RPMI8226 (cell line): ENCODE data around the gene DSTN.

ENCODE experiments used
- DNase-seq: peaks from one replicate; pipeline ENCODE4 v3.0.0-alpha.2; 2015

The DSTN gene

DNA sequence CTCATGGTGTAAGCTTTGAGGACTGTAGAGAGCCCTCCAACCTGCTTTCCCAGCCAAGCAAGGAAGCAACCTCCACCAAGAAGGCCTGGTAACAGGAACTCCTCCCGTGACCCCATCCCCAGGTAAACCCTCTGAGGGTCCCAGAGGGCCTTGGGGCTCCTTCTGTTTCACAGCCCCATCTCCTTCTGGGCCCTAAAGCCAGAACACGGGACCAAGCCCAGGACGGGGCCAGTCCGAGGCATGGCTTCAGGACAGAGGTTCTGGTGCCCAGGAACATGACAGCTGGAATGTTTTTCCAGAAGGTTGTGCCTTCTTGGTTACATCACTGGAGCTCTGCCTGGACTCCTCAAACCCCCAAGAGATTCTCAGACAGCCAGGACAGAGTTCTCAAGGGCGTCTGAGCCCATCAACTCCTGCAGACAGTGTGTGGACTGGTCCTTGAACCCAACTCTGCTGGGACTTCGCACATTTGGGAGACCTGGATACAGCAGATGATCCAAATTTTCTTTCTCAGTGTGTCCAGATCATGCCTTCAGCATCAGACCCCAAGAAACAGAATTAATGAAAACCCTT lies 69.0 kb downstream of the DSTN start:
- no peak for DNase-seq

DNA sequence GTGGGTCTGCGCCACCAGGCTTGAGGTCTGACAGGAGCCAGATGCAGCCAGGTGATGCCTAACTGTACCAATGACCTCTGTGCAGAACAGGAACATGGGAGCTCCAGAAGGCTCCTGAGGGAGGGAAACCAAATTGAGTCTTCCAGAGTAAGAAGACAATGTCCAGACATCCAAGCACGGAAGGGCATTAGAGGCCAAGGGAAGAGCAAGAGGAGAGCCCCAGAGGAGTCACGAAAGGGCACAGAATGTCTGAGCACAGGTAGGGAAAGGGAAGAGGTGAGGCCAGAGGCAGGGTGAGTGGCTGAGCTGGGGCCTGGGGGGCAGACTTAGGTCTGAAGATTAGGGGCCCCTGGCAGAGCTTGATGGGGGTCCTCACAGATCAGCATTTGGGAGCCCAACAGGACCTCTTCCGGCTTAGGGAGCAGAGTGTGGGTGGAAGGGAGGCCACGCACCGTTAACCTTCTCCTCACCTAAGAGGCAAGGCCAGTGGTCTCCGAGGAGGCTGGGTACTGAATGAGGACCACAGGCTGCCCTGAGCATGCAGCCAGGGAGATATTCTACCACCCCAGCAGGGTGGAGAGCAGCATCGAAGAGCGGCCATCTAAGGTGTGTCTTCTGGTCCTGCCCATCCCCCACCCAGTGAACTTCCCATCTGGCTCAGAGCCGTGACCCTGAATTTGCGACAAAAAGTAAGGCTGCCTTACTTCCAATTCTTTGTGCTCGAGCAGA lies 70.4 kb downstream of the DSTN start:
- no peak for DNase-seq

DNA sequence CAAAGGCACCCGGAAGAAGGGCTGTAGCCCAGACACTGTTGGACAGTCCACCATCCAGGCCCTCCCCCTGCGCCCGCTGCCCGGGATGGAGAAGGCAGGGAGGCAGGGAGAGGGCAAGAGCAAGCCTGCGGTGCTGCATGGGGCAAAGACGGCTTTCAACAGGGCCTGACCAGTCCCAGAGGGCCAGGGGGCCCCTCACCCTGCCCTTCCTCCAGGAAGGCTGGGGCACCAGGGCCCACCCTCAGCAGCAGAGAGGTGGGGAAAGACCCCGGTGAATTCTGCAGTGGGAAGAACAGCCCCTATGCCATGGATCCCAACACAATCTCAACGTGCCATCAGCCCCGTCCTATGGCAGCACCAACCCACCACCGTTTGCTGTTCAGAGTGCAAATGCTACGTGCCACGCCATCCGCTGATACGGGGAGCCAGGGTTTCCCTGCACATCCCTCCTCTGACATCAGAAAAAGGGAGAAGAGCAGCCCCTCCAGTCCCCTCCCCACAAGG lies 71.1 kb downstream of the DSTN start:
- DNase-seq = no peak

DNA sequence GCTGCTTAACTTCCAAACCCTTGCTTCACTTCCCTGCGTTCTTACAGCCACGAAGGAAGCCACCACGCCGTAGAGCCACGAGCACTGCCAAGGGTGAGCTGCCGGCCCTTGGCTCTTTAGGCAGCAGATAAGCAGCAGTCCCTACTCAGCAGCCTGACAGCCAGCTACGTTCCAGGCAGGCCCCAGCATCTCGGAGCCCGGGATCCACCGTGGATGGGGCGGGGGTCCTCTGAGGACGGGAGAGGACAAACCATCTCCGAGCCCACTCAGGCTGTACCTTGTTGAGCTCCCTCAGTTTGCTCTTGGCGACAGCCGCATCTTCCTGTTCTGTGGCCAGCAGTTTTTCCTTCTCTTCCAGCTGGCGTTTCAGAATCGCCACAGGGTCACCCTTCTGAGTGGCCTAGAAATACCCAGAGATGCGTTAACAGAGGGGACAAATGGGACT lies 71.7 kb downstream of the DSTN start:
- DNase-seq = no peak

DNA sequence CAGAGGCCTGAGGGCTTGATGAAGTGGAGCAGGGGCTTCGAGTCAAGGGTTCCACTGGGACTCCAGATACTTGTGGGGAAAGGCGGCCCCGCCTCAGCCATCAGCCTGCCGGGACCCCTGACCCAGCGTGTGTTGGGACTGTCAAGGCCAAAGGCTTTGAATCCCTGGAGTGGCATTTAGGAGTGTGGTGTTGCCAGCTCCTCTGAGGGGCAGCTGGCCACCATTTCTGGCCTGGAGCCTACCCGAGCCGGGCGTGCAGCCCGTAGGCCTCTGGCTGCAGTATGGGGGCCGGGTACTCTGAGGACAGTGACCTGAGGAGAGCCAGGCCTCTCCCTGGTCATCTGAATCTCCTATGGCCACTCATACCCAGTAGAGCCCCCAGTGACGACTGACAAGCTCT lies 72.1 kb downstream of the DSTN start:
- no peak for DNase-seq

DNA sequence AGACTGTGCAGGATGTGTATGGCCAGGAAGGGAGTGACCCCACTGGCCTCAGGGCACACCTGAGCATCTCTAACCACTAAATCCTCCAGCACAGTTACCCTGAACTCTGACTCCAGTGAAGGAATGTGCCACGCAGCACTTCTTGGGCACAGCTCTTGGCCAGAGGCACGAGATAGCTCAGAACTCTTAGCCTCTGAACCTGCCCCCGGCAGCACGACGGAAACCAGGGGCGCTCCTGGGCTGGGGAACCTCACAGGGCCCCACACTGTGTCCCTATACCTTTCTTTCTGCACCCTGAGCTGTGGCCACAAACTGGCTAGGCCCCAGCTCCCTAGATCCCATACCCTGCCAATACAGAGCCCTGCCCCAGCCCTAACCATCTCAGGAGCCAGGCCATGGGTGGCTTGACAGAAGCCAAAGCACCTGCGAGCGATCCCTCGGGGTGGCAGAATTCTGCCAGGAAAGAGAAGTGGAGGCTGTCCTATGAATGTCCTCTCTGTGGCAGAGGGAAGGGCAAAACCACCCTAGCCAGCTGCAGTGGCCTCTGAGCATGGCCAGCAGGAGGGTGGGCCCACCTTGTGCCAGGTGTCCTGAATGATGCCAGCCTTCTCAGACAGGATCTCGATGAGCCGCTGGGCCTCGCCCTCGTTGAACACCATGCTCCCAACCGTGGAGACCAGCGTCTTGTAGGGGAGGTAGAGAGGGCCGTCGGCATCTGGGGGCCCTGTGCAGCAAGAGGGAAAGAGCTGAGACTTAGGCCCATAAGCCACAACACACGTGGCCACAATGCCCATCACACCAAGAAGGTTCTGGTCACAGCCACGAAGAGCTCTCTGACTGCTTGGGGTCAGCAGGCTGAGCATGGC lies 72.8 kb downstream of the DSTN start:
- DNase-seq = no peak

DNA sequence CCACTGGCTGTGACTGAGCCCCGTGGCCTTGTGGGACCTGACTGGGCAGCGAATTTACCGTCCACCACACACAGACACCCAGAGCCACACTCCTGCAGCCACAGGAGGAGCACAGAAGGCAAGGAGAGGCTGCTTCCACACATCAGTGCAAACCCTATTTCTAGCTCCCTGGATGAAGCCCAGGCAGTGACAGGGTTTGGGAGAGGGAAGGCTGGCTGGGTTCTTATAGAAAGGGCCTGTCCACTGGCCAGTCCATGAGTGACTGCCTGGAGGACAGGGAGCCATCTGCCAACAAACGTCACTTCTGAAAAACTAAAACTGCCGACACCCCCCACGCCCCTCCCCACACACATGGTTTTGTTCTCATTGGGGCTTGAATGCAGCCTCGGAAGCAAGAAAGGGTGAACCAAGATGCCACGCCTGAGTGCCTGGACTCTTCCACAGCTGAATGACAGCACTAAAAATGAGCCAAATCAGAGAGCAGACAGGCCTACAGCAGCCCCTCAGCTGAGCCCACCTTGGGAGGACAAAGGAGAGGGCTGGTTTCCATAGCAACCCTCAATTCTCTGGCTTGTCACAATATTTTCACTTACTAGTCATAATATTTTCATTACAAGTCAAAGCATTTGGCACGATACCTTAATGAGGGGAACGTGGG lies 73.8 kb downstream of the DSTN start:
- DNase-seq = no peak

DNA sequence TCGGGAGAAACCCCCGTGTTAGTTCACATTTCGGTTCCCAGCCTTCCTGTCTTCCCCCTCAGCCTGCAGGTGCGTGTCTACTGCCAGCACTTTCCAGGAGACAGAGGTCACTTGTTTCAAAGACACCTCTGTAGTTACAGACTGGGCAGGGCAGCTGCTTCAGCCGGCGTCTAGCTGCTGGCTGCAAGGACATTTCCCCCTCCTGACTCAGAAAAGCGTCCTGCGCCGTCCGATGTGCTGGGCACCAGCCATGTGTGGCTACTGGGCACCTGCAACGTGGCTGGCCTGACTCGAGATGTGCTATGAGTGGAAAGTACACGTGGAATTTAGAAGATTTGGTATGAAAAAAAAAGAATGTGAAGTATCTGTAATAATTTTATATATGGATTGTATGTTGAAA lies 74.6 kb downstream of the DSTN start:
- DNase-seq = no peak

DNA sequence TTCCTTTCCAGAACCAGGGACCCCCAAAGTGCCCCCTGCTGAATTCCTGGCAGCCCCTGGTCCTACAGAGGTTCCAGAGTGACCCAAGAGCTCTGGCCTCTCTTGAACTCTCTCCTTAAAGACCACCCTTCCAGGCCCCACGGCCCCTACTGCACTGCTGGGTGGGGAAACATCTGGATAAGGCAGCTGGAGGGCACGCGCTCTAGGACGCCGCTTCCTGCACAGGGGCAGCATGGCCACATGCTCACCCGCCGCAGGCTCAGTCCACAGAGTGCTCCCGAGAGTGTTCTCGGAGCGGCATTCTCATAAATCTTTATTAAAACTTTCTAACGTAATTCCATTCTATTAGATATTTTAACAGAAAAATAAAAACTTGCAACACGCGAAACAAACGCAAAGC lies 75.1 kb downstream of the DSTN start:
- no peak for DNase-seq

DNA sequence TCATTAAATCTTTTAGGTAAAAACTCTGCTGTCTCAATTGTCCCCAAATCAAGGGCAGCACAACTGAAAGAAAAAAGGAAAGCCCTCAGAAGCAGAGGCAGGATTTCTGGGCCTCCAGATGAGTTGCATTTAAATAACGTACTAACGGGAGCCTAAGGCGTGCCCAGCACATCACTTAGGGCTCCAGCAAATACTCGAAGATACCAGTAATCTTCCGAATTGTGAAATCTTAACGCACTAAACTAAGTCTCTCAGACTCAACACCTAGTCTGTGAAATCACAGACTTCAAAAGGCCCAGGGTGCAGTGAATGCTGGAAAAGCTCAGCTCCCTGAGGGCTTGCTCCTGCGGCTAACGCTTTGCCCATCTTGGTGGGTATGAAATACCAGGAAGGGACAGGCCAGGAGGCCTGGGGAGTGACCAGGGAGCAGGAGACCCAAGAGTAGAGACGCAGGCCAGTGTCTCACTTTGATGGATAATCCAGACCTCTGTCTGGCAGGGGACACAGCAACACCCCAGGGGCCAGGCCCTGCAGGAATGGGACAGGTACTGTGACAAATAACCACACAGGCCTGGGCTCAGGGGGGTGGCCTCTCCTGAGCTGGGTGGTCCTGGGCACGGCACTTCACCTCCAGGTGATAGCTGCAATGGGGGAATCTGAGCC lies 75.8 kb downstream of the DSTN start:
- no peak for DNase-seq

DNA sequence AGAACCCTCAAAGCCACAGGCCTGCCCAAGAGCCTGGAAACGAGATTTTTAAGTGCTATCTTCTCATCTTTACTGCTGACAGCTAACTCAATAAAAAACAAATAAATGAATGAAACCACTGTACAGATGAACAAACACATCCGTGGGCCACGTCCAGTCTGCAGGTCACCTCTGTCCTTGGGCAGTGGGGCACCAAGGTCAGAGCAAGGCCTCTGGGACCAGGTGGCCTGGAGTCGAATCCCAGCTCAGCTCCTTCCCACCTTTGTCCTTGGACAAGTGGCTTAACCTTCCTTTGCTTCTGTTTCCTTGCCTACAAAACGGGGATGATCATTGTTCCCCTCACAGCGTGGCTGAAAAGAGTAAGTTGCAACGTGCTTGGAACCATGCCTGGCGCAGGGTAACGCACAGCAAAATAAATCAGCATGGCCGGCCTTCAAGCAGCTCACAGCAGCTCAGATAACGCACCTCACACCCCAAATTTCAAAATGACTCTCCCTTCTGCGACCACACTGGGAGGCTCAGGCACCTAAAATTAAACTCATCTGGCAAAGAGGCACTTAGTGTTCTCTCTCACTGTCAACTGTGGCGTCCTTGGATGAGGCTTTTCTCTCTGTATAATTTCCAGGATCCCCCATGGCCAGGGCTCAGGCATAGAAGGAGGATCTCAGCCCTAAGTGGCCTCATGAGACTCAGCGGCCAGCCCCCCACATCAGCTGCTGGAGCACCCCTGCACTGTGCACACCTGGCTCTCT lies 76.5 kb downstream of the DSTN start:
- no peak for DNase-seq

DNA sequence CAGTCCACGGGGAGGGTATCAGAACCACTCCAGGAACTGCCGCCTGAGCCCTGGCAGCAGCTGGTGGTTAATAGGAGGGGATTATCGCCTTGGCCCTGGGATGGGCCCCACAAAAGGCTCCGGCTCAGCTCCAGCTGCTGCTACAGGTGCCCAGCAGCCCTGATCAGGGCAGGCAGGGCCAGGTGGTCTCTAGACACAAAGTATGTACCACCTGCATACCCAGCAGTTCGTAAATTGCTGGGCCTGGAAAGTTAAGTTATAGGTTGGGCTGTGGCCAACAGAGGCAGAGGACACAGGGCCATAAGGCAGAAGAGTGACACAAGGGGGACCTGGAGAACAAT lies 77.1 kb downstream of the DSTN start:
- peak; percentile 68 for DNase-seq

DNA sequence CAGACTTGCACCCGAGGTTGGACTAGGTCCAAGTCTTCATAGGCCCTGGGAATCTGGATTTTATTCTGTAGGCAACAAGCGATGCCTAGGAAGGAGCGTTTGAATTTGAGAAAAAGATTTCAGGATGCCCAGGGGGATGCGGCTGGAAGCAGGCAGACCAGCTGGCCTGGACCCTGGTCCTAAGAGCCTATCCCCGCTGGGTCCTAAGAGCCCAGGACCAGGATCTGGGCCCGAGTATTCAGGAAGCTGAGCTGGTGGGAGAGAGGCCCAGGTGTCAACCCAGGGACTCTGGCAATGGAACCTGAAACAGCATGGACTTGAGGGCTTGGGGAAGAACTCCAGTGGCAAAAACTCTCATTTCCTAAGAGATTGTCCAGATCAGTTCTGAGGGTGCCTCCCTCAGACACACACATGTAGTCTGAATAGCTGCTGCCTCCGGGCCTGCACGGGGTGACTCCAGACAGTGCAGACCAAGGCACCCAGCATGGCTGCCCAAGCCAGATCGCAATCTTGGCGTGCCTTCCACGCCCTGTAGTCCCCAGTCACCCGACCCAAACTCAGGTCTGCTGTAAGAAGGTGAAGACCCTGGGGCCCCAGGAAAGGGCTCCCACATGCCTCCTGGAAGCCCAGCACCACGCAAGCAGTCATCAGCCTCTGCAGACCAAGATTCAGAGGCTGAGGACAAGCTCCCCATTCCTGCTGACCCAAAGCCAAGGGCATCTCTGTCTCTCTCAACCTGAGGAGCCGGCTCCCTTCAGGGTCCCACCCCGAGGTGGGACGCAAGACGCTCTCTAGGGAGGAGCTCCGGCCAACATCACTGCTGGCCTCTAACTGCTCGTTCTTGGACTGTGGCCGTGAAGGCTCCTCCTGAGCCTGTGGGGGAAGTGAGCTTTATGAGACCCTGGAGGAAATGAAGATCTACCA lies 77.8 kb downstream of the DSTN start:
- no peak for DNase-seq

DNA sequence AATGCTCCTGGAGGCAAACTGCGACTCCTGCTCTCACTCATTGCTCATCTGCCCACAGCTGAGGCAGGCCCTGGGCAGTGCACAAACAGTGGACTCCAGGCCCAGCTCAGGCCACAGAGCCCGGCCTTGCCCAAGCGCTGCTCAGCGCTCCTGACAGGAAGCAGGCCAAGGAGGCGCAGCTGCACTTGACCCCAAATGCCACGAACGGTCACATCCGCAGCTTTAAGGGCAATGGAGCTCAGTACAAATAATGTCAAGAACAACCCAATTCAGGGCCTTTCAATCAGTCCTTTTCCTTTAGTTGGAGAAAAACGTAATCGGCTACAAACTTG lies 78.4 kb downstream of the DSTN start:
- peak; percentile 27 for DNase-seq

DNA sequence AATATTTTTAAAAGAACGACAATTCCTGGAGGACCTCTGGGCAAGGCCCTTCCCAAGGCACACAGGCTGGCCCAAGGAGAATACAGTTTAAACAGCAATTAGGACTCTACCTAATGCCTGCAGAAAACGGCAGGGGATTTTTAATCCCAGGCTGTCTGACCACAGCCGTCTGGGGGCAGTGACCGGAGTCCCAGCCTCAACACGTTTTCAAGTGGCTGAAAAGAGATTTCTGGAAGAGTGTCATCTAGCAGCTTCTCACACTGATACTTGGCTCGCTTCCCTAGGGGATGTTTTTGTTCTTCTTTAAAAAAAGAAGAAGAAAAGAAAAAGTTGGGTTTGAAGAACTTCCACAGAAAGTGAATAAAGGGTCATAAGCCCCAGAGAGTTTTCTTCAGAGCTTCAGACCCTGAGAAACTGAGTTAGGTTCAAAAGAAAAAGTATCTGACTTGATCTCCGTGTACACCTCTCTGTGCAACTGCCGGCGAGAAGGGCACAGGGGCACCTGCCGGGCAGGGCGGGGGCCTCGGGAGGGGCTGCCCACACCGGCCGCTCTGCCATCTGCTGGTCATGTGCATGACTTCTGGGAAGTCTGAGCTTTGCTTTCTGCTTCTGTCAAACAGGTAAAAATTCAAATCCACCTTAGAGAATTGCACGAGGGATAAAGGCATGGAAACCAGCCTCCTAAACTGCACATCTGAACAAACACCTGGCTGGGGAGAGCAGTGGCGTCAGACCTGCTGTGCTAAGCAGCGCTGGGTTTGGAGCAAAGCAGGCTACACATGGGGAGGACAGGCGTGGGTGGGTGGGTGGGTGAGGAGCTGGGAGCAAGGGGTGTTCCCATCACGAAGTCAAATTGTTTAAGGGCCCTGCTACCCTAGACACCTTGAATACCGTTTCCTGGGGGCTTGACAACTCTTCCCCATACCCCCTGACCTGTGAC lies 79.2 kb downstream of the DSTN start:
- DNase-seq = peak; percentile 88

DNA sequence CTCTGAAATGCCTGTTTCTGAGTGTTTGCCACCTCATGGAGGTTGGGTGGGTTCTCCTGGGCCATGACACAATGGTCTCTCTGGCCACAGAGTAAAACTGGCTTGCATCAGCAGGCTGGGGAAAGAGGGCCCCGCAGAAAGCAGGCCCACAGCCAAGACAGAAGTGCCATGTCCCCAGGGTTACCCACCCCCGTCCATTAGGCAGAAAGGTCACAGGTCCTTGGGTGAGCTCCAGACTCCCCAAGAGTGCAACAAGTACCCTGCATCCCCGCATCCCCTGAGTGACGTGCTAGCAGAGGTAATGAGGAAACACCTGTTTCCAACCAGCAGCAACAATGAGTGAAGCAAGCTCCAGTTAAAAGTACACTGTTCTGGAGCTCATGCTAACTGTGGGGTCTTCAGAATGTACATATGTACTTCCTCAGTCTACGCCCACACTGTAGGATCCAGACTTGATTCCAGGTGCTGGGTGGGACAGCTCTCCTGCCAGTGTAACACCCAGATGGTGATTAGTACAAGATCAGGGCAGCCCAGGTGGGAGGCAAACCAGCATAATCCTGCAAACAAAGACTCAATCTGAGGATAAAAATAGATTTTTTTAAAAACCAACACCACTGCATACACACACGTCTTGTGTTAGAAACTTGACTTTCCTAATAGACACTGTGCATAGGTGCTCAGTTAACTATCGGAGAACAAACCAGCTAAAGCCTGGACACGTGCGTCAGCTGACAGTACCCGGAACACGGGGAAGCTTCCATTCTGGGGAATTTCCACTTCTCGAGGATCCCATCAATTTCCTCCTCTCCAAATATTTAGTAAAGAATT lies 80.6 kb downstream of the DSTN start:
- peak; percentile 98 for DNase-seq

DNA sequence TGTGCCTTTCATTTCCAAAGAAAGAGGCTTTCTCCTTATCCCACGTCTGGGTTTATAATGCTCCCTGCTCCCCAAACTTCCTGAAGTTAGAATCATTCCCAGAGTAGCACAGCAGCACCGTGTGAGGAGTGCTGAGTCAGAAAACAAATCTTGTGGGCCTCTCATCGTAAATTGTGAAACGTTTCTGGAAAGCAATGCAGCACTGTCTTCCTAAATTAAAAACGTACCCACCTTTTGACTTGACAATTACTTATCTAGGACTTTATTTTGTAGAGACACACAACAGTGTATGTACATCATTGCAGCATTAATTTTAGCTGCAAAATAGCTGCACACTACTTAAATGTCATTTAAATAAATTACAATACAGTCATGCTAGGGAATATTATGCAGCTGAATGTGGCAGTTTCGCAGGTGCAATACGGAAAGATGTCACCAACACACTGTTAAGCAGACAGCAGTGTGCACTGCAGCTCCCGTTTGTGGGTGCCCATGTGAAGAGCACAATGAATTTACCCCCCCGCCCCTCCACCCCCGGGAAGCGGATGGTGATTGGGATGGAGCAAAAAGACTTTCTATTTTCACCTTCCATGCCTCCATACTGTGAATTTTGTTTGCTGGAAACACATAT lies 81.4 kb downstream of the DSTN start:
- peak; percentile 54 for DNase-seq

DNA sequence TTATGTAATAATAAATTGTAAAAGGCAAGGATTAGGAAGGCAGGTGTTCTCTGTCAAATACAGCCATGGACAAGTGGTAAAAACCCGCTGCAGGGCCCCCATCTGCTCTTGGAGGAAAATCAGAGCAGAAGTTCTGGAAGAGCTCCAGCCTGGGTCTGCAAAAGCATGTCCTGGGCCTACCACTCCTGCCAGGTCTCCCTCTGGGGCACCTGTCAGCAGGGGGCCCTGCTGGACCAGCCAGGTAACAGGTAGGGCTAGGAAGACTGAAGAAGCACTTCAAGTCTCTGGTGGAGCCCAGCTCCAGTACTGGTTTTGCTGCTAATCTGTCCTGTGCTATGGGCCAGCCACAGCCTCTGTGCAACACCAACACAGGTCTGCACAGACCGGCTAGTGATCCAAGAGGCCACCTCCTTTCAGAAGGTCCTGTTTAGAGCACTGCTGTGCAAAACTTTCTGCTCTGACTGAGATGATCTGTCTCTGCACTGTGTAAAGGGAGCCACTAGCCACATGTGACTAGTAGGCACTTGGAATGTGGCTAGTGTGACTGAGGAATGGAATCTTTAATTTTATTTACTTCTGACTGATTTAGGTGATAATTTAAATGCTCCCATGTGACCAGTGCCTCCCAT lies 82.0 kb downstream of the DSTN start:
- DNase-seq = peak; percentile 82
